Measurements from ENCODE around the gene PM20D2. TPM values are rescaled to one million over a fixed set of nuclear protein-coding genes. Genes with fewer than 3 reads are reported as not detected.

Gene PM20D2
- polyA plus RNA-seq, 3 donors = 1.2 to 2.1 (median 1.4) TPM

DNA sequence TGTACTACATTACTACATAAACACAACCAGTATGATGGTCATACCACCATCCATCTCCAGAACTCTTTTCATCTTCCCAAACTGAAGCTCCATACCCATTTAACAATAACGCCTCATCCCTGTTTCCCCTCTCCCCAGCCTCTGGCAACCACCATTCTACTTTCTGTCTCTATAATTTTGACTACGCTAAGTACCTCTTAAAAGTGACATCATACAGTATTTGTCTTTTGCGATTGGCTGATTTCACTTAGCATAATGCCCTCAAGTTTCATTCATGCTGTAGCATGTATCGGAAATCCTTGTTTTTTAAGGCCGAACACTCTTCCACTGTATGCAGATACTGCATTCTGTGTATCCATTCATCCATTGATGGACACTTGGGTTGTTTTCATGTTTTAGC lies 41.6 kb downstream of the PM20D2 start:
- Mint-ChIP-seq H3K4me1 (no peaks in the 10 kb centered on the region), H3K4me3 (no peak overlapping the region), H3K36me3 (no peaks in the 10 kb centered on the region), H3K27ac (no peak overlapping the region), H3K9me3 (peaks cover 0 to 2% (median 0%) of the 10 kb centered on the region in 7 donors), H3K27me3 (ENCODE audit: low read depth in 3 of 3) (peaks cover 0 to 6% (median 1%) of the 10 kb centered on the region in 3 donors)
- no peaks in the 10 kb centered on the region for H4K20me1 ChIP-seq (ENCODE audit: insufficient read depth, low read length)
- no peak for DNase-seq
- no peaks in the 10 kb centered on the region for H3K4me1 ChIP-seq (ENCODE audit: control insufficient read depth in 1 of 2, insufficient read depth in 2 of 2, low read length in 2 of 2)
- intact Hi-C loops (cut with micrococcal nuclease) = no loop called here
- TF ChIP-seq, protein P1, sequence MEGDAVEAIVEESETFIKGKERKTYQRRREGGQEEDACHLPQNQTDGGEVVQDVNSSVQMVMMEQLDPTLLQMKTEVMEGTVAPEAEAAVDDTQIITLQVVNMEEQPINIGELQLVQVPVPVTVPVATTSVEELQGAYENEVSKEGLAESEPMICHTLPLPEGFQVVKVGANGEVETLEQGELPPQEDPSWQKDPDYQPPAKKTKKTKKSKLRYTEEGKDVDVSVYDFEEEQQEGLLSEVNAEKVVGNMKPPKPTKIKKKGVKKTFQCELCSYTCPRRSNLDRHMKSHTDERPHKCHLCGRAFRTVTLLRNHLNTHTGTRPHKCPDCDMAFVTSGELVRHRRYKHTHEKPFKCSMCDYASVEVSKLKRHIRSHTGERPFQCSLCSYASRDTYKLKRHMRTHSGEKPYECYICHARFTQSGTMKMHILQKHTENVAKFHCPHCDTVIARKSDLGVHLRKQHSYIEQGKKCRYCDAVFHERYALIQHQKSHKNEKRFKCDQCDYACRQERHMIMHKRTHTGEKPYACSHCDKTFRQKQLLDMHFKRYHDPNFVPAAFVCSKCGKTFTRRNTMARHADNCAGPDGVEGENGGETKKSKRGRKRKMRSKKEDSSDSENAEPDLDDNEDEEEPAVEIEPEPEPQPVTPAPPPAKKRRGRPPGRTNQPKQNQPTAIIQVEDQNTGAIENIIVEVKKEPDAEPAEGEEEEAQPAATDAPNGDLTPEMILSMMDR (IDR thresholded peaks at IDR 0.05) = no peak
- H3K4me3 ChIP-seq (replicated peaks in 1 of 3; ENCODE audit: low read depth in 2 of 3, low read length in 3 of 3) = no peak overlapping the region
- H3K9me3 ChIP-seq (replicated peaks in 1 of 2; ENCODE audit: control insufficient read depth in 1 of 2, insufficient read depth in 1 of 2, low read length in 2 of 2) = no peaks in the 10 kb centered on the region
- H3K79me2 ChIP-seq (ENCODE audit: insufficient read depth, low read length) = no peaks in the 10 kb centered on the region
- no peak overlapping the region for H3K9ac ChIP-seq (ENCODE audit: insufficient read depth, low read length, poor library complexity, severe bottlenecking)
- H3K27ac ChIP-seq (ENCODE audit: low read depth in 1 of 2, low read length in 2 of 2) = no peak overlapping the region
- H3K4me2 ChIP-seq (replicated peaks; ENCODE audit: extremely low read depth, low read length, poor library complexity, severe bottlenecking) = no peak overlapping the region
- no peaks in the 10 kb centered on the region for H3K27me3 ChIP-seq (ENCODE audit: control insufficient read depth in 2 of 2, insufficient read depth in 2 of 2, low read length in 2 of 2)
- no peak overlapping the region for H2AFZ ChIP-seq (ENCODE audit: insufficient read depth, low read depth, low read length, poor library complexity, severe bottlenecking)
- no peaks in the 10 kb centered on the region for H3K36me3 ChIP-seq (replicated peaks in 1 of 2; ENCODE audit: control insufficient read depth in 1 of 2, insufficient read depth in 2 of 2, low read length in 2 of 2)
- 100% methylated on average over 3 of the region's 5 CpGs for WGBS (ENCODE audit: insufficient coverage)

- no peaks in the 10 kb centered on the region for H3K27me3 ChIP-seq (ENCODE audit: control insufficient read depth in 2 of 2, insufficient read depth in 2 of 2, low read length in 2 of 2)
- no peak overlapping the region for H3K4me3 ChIP-seq (replicated peaks in 1 of 3; ENCODE audit: low read depth in 2 of 3, low read length in 3 of 3)
- Mint-ChIP-seq H3K27ac (no peak overlapping the region), H3K9me3 (peaks cover 15 to 23% (median 21%) of the 10 kb centered on the region in 7 donors), H3K4me3 (no peak overlapping the region), H3K36me3 (no peaks in the 10 kb centered on the region), H3K27me3 (ENCODE audit: low read depth in 3 of 3) (peaks cover 0 to 6% (median 3%) of the 10 kb centered on the region in 3 donors), H3K4me1 (no peaks in the 10 kb centered on the region)
- peaks cover 11 to 18% of the 10 kb centered on the region in 2 donors for H3K9me3 ChIP-seq (replicated peaks in 1 of 2; ENCODE audit: control insufficient read depth in 1 of 2, insufficient read depth in 1 of 2, low read length in 2 of 2)
- no peaks in the 10 kb centered on the region for H3K4me1 ChIP-seq (ENCODE audit: control insufficient read depth in 1 of 2, insufficient read depth in 2 of 2, low read length in 2 of 2)
- intact Hi-C loops (cut with micrococcal nuclease) = no loop called here
- no CpG with 5 or more reads among the region's 5 CpGs for WGBS (ENCODE audit: insufficient coverage)
- no peak overlapping the region for H3K27ac ChIP-seq (ENCODE audit: low read depth in 1 of 2, low read length in 2 of 2)
- no peaks in the 10 kb centered on the region for H4K20me1 ChIP-seq (ENCODE audit: insufficient read depth, low read length)
- H3K79me2 ChIP-seq (ENCODE audit: insufficient read depth, low read length) = no peaks in the 10 kb centered on the region
- H3K9ac ChIP-seq (ENCODE audit: insufficient read depth, low read length, poor library complexity, severe bottlenecking) = no peak overlapping the region
- no peaks in the 10 kb centered on the region for H3K36me3 ChIP-seq (replicated peaks in 1 of 2; ENCODE audit: control insufficient read depth in 1 of 2, insufficient read depth in 2 of 2, low read length in 2 of 2)
- no peak overlapping the region for H2AFZ ChIP-seq (ENCODE audit: insufficient read depth, low read depth, low read length, poor library complexity, severe bottlenecking)
- H3K4me2 ChIP-seq (replicated peaks; ENCODE audit: extremely low read depth, low read length, poor library complexity, severe bottlenecking) = no peak overlapping the region
- no peak for DNase-seq
- TF ChIP-seq, protein P1 (IDR thresholded peaks at IDR 0.05) = no peak
These were observed 44.9 kb downstream of the PM20D2 start for GRCh38 chr6:89190741-89191140.

Data from CD14-positive monocyte (primary cell).